ENCODE data around the gene STAT5B.
A peak's percentile ranks its signal among the peaks of the same experiment; 100 is the strongest.
"Not testable (repeated sequence)": the region's sequence is repeated elsewhere in the genome, so short reads cannot be mapped to it uniquely, and the experiment has no call there.

STAT5B gene

GRCh38 chr17:42276359-42276608 lies at the start of gene STAT5B:
Gene STAT5B (minus strand): TSS chr17:42276391. CDS start chr17:42232127, 44,264 bp downstream.
- peak; percentile 99 for DNase-seq (ENCODE audit: low spot score)

GRCh38 chr17:42325026-42325425 lies 48.8 kb upstream of the STAT5B start:
- no peak for DNase-seq (ENCODE audit: low spot score)

- DNase-seq (ENCODE audit: low spot score), result peak; percentile 39
These were observed 47.1 kb upstream of the STAT5B start for GRCh38 chr17:42323268-42323773.

GRCh38 chr17:42322382-42323267 lies 46.4 kb upstream of the STAT5B start:
- peak; percentile 97 for DNase-seq (ENCODE audit: low spot score)

- DNase-seq (ENCODE audit: low spot score), result peak; percentile 36
These were observed 45.4 kb upstream of the STAT5B start for GRCh38 chr17:42321555-42321954.

GRCh38 chr17:42317967-42318366 lies 41.8 kb upstream of the STAT5B start:
- DNase-seq (ENCODE audit: low spot score), result not testable (repeated sequence)

DNA sequence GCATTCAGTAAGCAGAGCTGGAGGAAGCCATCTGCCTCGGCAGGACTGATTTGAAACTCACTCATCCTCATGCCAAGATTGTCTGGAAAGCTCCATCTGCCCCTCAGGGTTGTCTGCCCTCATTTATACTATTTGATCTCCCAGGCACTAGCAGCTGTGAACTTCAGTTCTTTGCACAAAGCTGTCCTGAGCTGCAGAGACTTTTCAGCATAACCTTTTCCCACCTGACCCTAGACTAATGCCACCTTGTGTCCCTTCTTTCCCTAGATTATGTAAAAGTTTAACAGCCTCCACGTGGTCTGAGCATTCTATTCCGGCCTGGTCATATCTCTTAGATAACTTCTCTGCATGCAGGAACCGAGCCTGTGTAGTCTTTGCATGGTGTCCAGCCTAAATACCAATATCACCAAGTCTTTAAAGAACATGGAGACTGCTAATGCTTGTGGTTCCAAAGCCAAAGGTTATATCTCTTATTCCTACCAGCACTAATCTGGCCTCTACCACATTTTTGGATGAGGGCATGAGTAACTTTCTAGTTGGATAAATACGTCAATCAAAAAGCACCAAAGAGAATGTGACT lies 41.2 kb upstream of the STAT5B start:
- DNase-seq (ENCODE audit: low spot score), result no peak

DNA sequence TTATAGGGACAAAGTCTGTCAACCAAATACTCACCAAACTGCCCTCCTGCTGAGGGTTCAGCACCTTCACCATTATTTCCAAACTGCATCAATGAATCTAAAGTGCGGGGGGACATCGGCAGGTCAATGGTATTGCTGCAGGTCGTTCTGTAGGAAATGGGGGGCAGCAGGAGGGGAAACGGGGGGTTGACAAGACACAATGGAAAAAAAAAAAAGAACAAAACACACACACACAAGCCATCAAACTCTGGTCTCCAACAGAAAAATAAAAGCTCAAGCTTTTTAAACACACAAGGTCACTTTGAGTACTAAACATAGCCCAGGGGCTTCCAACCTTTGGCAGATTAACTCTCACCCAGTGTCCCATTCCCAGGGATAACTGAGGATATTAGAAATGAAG lies 40.6 kb upstream of the STAT5B start:
- no peak for DNase-seq (ENCODE audit: low spot score)

DNA sequence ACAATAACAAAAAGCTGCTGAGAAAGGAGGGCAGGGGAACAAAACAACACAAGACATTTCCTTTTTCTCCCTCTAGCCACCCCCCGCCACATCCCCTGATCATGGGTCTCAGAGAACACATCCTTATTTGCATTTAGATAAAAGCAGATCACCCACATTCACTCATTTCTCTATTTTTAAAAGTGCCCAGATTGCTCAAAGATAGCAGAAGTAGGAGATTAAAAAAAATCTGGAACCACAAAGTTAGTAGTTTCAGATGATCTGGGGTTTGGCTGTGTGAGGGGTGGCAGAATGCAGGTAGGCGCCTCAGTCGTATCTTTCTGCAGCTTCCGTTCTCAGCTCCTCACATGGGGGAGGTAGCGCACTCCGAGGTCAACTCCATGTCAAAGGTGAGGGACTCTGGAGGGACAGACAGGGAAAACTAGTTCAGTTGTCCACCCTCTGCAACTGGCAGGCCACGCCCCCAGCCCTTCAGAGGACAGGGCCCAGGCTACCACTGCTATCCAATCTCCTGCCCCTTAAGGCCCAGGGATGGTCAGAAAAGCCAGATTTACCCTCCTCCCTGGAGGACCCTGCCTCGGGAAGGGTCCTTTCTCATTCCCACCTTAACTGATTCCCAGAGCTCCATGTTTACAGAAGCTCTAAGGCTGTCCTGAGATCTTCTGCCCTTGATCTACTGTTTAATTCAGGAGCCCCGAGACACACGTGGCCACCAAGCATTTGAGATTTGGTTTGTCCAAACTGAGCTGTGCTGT lies 39.4 kb upstream of the STAT5B start:
- no peak for DNase-seq (ENCODE audit: low spot score)

GRCh38 chr17:42313773-42314566 lies 37.8 kb upstream of the STAT5B start:
- no peak for DNase-seq (ENCODE audit: low spot score)

GRCh38 chr17:42313389-42313772 lies 37.2 kb upstream of the STAT5B start:
- DNase-seq (ENCODE audit: low spot score), result no peak

DNA sequence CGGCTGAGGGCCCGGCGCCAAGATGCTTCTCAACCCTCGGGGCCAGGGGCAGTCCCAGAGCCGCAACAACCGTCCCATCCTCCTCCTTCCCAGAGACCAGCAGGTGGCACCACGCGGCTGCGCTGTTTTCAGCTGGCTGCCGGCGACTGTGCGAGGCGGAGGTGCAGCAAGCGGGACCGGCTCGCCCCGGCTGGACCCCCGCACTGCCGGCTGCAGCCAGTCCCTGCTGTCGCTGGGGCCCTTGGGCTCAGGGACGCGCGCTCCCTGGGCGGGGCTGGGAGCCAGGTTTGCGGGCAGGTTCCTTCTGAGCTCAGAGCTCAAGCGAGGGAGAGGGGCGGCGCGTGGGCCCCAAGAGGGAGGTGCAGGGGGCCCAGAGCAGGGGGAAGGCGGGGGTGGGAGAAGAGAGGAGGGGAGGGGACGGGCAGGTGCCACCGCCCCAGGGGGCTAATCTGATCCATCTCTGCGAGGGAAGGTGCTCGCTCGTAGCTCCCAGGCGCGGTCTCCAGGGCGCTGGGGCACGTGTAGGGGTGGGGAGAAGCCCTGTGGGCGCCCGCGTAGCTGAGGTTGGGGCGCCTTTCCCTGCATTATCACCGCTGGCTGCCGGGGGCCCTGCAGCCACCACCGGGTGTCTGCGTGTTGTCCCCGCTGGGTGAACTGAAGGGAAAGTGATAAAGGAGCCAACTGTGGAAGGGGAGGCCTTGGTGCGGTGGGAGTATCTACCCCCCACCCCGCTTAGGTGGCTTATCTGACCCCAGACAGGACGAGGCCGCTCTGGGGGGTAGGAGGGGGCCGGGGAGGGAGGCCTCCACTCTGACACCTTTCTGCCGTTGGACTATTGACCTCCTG lies 36.3 kb upstream of the STAT5B start:
- peak; percentile 96 for DNase-seq (ENCODE audit: low spot score)

GRCh38 chr17:42312035-42312284 lies 35.8 kb upstream of the STAT5B start:
- no peak for DNase-seq (ENCODE audit: low spot score)

- no peak for DNase-seq (ENCODE audit: low spot score)
These were observed 35.2 kb upstream of the STAT5B start for GRCh38 chr17:42311240-42312034.

- no peak for DNase-seq (ENCODE audit: low spot score)
These were observed 34.6 kb upstream of the STAT5B start for GRCh38 chr17:42310787-42311215.

- DNase-seq (ENCODE audit: low spot score), result no peak
These were observed 34.0 kb upstream of the STAT5B start for GRCh38 chr17:42309986-42310786.

DNA sequence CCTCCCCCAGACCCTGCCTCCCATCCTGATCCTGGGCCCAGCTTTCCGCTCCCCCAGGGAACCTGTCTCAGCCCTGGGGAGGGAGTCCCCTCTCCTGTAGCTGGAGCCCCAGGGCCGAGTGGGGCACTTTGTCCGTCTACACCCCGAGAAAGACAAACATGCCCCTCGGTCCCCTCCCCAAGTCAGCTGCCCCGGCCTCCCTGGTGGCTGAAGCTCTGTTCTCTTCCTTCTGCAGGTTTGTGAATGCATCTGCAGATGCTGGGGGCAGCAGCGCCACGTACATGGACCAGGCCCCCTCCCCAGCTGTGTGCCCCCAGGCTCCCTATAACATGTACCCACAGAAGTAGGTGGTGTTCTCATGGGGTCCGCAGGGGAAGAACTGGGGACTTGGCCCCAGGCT lies 33.0 kb upstream of the STAT5B start:
- DNase-seq (ENCODE audit: low spot score), result no peak

GRCh38 chr17:42308446-42308845 lies 32.3 kb upstream of the STAT5B start:
- DNase-seq (ENCODE audit: low spot score), result no peak

DNA sequence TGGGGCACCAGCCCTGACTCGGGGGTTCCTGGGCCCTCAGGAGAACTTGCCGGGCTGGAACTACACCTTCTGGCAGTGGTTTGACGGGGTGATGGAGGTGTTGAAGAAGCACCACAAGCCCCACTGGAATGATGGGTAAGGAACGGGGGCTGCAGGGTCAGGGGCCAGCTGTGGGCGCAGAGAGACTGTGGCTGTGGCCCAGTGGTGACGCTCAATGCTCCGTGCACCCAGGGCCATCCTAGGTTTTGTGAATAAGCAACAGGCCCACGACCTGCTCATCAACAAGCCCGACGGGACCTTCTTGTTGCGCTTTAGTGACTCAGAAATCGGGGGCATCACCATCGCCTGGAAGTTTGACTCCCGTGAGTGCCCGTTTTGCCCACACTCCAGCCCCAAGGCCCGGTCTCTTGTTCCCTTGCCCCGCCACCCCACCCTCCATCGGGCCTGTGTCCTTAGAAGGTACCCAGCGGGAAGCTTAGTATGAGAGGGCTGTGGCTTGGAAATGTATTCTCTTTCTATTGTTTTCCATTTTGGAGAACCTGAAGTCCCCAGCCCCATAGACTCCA lies 31.3 kb upstream of the STAT5B start:
- no peak for DNase-seq (ENCODE audit: low spot score)

GRCh38 chr17:42306385-42306667 lies 30.1 kb upstream of the STAT5B start:
- no peak for DNase-seq (ENCODE audit: low spot score)
